ENCODE results near the gene DAGLA.

DNA sequence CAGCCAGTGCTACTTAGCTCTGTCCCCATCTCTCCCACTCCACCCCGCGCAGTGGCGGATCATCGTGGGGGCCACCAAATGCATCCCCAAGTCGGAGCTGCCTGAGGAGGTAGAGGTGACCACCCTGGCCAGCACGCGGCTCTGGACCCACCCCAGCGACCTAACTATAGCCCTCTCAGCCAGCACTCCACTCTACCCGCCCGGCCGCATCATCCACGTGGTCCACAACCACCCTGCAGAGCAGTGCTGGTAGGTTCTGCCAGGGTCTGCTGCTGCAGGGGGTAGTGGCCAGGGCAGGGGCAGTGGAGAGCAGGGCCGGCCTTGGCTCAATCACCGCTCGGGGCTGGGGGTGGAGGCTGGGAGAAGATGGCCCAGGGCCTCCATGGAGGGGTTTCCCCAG is 59.2 kb downstream of the DAGLA start:
- TF ChIP-seq POLR2A (IDR thresholded peaks at IDR 0.05; ENCODE audit: low read depth) (no peak), EP300 (IDR thresholded peaks at IDR 0.05) (no peak), POLR2AphosphoS5 (IDR thresholded peaks at IDR 0.05) (no peak)
- TF ChIP-seq, protein P1, sequence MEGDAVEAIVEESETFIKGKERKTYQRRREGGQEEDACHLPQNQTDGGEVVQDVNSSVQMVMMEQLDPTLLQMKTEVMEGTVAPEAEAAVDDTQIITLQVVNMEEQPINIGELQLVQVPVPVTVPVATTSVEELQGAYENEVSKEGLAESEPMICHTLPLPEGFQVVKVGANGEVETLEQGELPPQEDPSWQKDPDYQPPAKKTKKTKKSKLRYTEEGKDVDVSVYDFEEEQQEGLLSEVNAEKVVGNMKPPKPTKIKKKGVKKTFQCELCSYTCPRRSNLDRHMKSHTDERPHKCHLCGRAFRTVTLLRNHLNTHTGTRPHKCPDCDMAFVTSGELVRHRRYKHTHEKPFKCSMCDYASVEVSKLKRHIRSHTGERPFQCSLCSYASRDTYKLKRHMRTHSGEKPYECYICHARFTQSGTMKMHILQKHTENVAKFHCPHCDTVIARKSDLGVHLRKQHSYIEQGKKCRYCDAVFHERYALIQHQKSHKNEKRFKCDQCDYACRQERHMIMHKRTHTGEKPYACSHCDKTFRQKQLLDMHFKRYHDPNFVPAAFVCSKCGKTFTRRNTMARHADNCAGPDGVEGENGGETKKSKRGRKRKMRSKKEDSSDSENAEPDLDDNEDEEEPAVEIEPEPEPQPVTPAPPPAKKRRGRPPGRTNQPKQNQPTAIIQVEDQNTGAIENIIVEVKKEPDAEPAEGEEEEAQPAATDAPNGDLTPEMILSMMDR (IDR thresholded peaks at IDR 0.05) = no peak
